Chondrocyte (in vitro differentiated cells): ENCODE results near the gene IL34. TPM values are rescaled to one million over a fixed set of nuclear protein-coding genes. Genes with fewer than 3 reads are reported as not detected.

Experiments
- DNase-seq: peaks from one replicate; pipeline ENCODE4 v3.0.0; 2021; ENCODE audit warnings: mixed read lengths, low spot score
- H3K27ac Mint-ChIP-seq: one replicate; pipeline ENCODE4 v1.8.0; 2021; ENCODE audit warnings: mild to moderate bottlenecking, moderate library complexity, mixed read lengths; ENCODE audit not compliant: unreplicated experiment
- H3K27me3 Mint-ChIP-seq: 2 replicates; pipeline ENCODE4 v1.8.0; 2021; ENCODE audit warnings: low read depth, mixed read lengths
- H3K36me3 Mint-ChIP-seq: 2 replicates; pipeline ENCODE4 v1.8.0; 2021; ENCODE audit warnings: low read depth, mixed read lengths
- H3K4me1 Mint-ChIP-seq: 2 replicates; pipeline ENCODE4 v1.8.0; 2021; ENCODE audit warnings: low read depth, mild to moderate bottlenecking, mixed read lengths
- H3K4me3 Mint-ChIP-seq: one replicate; pipeline ENCODE4 v1.8.0; 2021; ENCODE audit warnings: mild to moderate bottlenecking, moderate library complexity, mixed read lengths; ENCODE audit not compliant: unreplicated experiment
- H3K9me3 Mint-ChIP-seq: 2 replicates; pipeline ENCODE4 v1.8.0; 2021; ENCODE audit warnings: low read depth, mixed read lengths
- CTCF ChIP-seq: fragments of 200-600 bp; sonication (generic); IDR thresholded peaks from 2 replicates; pipeline ENCODE4 v1.5.0; 2021; ENCODE audit warnings: antibody characterized with exemption, mild to moderate bottlenecking, moderate library complexity
- long read RNA-seq: library from polyadenylated mRNA; stranded (forward); transcript quantifications from one replicate; pipeline ENCODE4 v2.0.0, GENCODE V29; 2021
- total RNA-seq: library from RNA; stranded (reverse); gene quantifications from 3 replicates; pipeline ENCODE4 v1.2.1, GENCODE V29; 2021

IL34 gene
- total RNA-seq: 13.0 to 25.0 TPM (median 20.8 TPM) in 3 replicates
- long read RNA-seq, partial matches to known transcripts: 2 of 28 reads
- long read RNA-seq, other reads (novel, unspliced or antisense): 22 of 28 reads

GRCh38 chr16:70646260-70647241 lies at the start of gene IL34:
Gene IL34 (plus strand): TSS chr16:70646559. CDS start chr16:70646948, 389 bp downstream.
- no peak for DNase-seq
- peak within 1 kb of the TSS; percentile 45 for H3K4me3 Mint-ChIP-seq
- peak within 1 kb of the TSS; percentile 95 for H3K27ac Mint-ChIP-seq
- TF ChIP-seq CTCF: no peak
- H3K4me1 Mint-ChIP-seq: peaks cover 45% of the 10 kb centered on the region
- H3K27me3 Mint-ChIP-seq: no peaks in the 10 kb centered on the region
- no peaks in the 10 kb centered on the region for H3K9me3 Mint-ChIP-seq
- no peaks in the 10 kb centered on the region for H3K36me3 Mint-ChIP-seq

GRCh38 chr16:70597135-70597835 lies 49.1 kb upstream of the IL34 start:
- Mint-ChIP-seq H3K27me3 (peaks cover 2% of the 10 kb centered on the region), H3K4me1 (peaks cover 19% of the 10 kb centered on the region)

GRCh38 chr16:70598937-70599503 lies 47.3 kb upstream of the IL34 start:
- Mint-ChIP-seq H3K27me3 (peaks cover 2% of the 10 kb centered on the region), H3K9me3 (no peaks in the 10 kb centered on the region), H3K36me3 (peaks cover 9% of the 10 kb centered on the region), H3K4me3 (no peak overlapping the region), H3K4me1 (peaks cover 15% of the 10 kb centered on the region), H3K27ac (no peak overlapping the region)
- no peak for DNase-seq
- no peak for TF ChIP-seq CTCF

More at GRCh38 chr16:70597135-70597835, 49.1 kb upstream of the IL34 start:
- H3K4me3 Mint-ChIP-seq: no peak overlapping the region
- no peaks in the 10 kb centered on the region for H3K9me3 Mint-ChIP-seq
- peak; percentile 17 for DNase-seq
- no peak overlapping the region for H3K27ac Mint-ChIP-seq
- TF ChIP-seq CTCF: no peak
- peaks cover 9% of the 10 kb centered on the region for H3K36me3 Mint-ChIP-seq

- no peak overlapping the region for H3K27ac Mint-ChIP-seq
- no peak for DNase-seq
- no peak overlapping the region for H3K4me3 Mint-ChIP-seq
- no peak for TF ChIP-seq CTCF
- H3K9me3 Mint-ChIP-seq: no peaks in the 10 kb centered on the region
- H3K4me1 Mint-ChIP-seq: no peaks in the 10 kb centered on the region
- peaks cover 2% of the 10 kb centered on the region for H3K27me3 Mint-ChIP-seq
- H3K36me3 Mint-ChIP-seq: peaks cover 9% of the 10 kb centered on the region
Measured at GRCh38 chr16:70600730-70601129, 45.6 kb upstream of the IL34 start.
